Mammary epithelial cell (primary cell): ENCODE measurements around the gene IFT43.

Experiments used
- CTCF ChIP-seq, 2 donors: IDR thresholded peaks in 1 of 2; conservative IDR thresholded peaks in 1 of 2; 2 replicates each; pipeline ENCODE4 v1.5.1; 2011 to 2012; ENCODE audit warnings: inconsistent platforms in 2 of 2, low read length in 2 of 2, mild to moderate bottlenecking in 2 of 2, control low read depth in 1 of 2, low read depth in 1 of 2; ENCODE audit not compliant: insufficient read depth in 1 of 2; ENCODE audit errors: extremely low read depth in 1 of 2
- EZH2 ChIP-seq: IDR thresholded peaks from 2 replicates; pipeline ENCODE4 v1.6.1; 2012; ENCODE audit warnings: low read length, inconsistent platforms, borderline replicate concordance

GRCh38 chr14:76006253-76006652 lies 20.7 kb downstream of the IFT43 start:
- TF ChIP-seq CTCF (conservative IDR thresholded peaks at IDR 0.05 in 1 of 2, IDR thresholded peaks at IDR 0.05 in 1 of 2; ENCODE audit: extremely low read depth in 1 of 2, insufficient read depth in 1 of 2, low read depth in 1 of 2, low read length in 2 of 2) (no peak), EZH2 (no peak)
